ENCODE results near the gene APBB1.

The APBB1 gene

GRCh38 chr11:6389905-6390717 lies 28.8 kb downstream of the APBB1 start, which contains the start of gene SMPD1:
Gene SMPD1, plus strand, starts transcription at chr11:6390474. Its CDS starts 125 bp downstream, at chr11:6390599.
- peak; percentile 96 for DNase-seq

- no peak for DNase-seq
Observed at GRCh38 chr11:6388748-6389147, 30.1 kb downstream of the APBB1 start.

- DNase-seq = no peak
Observed at GRCh38 chr11:6387811-6388599, 30.9 kb downstream of the APBB1 start.

DNA sequence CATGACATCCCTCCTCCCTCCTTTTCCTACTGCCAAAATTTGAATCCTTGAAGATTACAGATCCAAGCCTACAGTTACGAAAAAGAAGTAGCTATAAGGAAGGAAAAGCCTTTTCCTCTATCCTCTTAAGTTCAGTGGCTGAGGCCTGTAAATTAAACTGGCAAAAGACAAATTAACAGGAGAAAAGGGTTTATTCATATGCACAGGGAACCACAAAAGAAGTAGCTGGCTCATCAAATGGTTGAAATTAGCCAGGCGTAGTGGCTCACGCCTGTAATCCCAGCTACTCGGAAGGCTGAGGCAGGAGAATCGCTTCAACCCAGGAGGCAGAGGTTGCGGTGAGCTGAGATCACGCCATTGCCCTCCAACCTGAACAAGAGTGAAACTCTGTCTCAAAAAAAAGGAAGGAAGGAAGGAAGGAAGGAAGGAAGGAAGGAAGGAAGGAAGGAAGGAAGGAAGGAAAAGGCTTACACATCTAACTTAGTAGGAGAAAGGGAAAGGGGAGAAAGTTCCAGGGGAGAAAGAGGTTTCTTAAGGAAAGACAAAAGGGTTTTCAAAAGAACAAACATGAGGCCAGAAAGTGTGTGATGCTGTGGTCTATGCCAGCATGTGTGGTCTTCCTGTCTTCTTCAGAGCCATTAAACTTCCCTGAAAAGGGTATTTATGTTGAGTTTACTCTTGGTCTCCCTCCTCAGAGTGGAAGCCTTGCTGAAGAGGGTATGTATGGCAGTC lies 33.7 kb downstream of the APBB1 start:
- DNase-seq = no peak

GRCh38 chr11:6378640-6378989 lies 40.3 kb downstream of the APBB1 start:
- DNase-seq = no peak

DNA sequence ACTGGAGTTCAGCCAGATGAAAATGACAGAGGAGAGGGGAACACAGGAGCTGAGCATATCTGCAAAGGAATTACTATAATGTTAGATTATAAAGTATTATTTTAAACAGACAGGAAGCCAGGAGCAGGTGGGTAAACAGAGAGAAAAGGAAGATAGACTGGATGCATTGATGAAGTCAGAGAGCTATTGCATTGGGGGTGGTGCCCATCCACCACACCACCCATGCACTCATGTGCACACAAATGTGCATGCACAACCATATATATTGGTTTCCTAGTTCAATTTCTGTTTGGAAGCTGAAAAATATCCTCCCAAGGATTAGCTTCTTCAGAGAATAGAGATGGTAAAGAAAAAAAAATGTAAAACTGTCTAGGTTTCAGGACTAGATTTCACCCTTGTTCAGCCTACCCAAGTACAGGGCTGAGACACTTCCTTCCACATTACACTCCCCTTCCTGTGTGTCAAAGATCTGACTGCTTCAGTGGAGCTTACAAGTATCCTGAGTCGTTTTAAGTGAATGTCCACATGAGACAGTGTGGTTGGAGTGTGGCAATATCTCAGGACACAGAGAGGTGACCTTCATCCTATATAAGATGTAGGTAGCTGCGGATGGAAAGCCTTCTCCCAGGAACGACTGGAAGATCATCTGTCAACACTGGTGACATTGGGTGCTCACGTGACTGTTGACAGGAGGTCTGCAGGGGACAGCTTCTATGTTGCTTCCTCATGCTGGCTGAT lies 40.8 kb downstream of the APBB1 start:
- DNase-seq = peak; percentile 12

GRCh38 chr11:6371825-6372224 lies 47.1 kb downstream of the APBB1 start:
- no peak for DNase-seq

- no peak for DNase-seq
Observed at GRCh38 chr11:6365659-6366058, 53.2 kb downstream of the APBB1 start.

DNA sequence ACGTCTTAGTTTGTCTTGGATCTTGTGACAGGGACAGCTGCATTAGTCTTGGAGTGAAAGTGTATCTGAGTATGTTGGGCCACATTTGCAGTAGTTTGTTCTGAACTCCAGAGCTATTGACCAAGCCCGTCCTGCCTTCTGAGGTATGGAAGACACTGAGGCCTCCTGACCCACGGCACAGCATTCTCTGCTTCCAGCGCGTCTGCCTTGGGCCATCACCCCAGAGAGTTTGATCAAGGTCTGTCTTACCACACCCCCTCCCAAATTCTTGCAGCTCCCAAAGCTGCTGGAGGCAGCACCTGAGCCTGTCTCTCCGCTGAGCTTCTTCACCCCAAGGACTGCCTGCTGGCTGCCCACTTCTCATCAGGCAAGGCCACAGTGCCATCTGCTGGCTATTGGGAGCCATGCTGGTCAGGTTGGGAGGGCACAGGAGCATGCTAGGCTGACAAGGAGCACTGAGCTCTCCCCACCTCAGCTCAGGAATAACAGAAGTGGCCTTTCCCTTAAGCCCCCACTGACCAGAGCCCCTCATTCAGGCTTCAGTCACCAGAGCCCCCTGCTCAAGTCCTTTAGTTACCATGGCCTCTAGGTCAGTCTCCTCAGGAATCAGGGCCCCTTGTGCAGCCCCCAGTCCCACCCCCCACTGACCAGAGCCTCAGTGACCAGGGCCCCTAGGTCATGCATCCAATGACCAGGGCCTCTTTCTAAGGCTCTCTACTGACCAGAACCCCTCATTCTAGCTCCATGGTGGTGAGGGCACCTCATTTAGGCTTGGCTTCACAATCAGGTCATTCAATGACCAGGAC lies 55.8 kb downstream of the APBB1 start:
- peak; percentile 64 for DNase-seq

GRCh38 chr11:6362185-6362872 lies 56.6 kb downstream of the APBB1 start:
- DNase-seq = no peak

DNA sequence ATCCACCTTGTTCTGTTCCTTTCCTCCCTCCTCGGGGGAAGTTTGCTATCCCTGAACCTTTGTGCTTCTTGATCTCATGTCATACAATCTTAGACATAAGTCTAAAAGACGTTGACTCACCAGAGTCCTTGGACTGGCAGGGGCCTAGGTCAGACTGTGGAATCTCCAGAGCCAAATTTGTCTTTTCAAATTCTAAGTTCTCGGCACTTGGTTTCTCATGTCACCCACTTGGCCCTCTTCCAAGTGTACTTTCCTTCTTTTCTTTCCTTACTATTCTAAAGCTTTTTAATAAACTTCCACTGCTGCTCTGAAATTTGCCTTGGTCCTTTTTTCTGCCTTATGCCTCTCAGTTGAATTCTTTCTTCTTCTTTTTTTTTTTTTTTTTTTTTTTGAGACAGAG lies 58.7 kb downstream of the APBB1 start:
- DNase-seq = no peak

DNA sequence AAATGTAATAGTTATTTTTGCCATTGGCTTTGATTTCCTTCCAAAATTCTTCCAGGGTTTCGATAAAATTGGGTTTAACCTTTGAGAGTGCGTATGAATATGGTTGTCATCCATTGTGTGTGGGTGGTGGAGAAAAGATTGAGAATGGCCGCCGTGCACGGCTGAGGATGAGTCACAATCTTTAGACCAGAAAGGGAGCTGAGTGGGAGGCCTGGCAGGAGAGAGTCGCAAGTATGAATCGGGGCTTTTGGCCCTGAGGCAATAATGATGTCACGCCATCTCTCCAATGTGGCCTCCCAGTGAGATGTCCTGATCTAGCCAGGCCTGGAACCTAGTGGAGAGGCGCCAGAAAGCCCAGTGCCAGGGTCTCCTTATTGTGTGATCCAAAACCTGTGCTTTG lies 61.7 kb downstream of the APBB1 start:
- no peak for DNase-seq

- no peak for DNase-seq
Observed at GRCh38 chr11:6356503-6357055, 62.3 kb downstream of the APBB1 start.

DNA sequence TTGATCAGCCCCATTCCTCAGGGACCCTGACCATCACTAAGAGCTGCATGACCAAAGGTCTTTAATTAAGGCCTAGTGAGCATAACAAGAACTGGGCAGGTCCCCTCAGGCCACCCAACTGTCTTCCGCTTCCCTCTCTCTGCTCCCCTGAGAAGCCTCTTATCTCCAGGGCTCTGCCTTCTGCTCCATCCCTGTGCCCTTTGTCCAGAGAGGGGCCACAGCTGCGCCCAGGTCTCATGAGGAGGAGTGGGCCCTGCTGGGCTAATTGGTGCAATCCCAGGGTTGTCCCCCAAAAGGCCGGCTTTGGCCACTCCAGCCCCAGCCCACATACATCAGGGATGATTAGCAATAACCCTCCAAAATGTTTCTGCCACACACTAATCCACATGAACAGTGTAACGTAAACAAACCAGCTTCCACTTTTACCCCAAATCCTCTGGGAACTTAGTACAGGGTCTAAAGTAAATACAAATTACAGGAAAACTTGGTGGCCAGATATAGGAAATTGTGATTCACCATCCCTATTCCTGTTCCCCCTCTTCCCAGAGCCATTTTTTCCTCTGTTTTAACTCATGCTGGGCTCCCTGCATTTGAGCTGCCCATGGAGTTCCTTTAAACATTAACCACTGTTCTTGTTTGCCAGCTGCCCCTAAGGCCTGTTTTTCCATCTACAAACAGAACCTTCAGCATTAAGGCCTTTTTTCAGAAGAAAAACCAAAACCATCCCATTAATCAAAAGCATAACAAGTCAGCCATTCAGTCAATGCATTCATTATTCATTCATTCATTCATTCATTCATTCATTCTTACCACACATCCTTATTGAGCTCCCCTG lies 64.0 kb downstream of the APBB1 start:
- no peak for DNase-seq

DNA sequence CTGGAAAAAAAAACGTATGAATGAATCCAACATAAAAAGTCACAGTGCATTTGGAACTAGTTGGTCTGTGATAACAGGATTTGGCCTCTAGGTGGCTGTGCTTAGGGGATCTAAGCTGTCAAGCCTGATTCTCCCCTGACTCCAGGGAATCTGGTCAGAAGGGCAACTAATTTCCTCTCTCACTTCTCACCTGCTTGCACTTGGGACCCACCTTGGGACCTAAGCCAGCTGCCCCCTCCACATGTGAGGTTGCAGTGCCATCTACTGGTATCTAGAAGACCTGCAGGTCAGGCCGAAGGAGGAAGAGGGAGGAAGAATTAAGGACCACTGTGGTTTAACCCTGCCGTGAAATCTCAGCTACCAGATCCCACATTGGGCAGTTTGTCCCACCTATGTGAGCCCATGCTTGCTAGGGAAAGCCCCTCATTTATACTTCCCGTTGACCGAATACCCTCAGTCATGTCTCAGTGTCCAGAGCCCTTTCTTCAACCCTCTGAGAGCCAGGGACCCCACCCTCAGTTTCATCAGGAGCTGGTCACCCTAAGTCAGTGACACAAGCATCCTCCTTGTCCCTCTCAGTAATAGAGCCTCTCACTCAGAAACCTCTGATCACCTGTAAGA lies 65.4 kb downstream of the APBB1 start:
- DNase-seq = peak; percentile 65

DNA sequence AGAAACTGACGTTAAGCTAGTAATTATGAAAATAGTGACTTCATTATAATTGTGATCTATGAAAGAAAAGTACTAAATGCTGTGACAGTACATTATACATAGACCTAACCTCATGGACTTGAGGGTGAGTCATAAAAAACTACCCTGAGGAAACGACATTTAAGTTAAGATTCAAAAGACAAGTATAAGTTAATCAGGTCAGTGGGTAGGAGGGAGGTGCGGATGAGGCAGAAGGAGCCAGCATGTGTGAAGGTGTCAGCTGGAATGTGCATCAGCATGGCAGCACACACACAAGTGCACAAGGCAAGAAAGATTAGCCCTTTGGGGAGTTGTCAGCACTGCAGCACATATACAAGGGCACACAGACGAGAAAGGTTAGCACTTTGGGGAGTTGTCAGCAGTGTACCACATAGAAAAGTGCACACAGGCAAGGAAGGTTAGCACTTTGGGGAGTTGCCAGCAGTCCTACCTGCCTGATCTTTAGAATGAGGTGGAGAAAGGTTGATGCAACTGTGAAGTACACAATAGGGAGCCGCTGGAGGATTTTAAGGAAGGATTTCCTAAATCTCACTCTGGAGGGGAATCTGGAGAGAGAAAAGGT lies 67.0 kb downstream of the APBB1 start:
- no peak for DNase-seq

DNA sequence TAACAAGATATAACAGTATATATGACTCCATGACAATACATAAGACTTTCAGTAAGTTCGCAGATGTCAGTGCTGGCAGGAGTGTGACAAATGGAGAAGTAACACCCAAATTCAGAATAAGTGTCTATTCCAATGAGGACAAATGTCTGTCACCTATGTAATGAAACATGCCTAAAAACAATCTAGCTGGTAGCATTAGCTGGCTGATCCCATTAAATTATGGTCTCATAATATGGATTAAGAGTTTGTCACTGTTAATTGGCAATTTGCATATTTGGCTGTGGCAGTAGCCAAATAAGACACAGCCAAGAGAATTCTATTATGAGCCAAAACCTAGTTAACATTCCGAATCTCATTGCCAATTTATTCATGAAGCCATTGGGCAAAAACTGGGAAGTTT lies 68.4 kb downstream of the APBB1 start:
- DNase-seq = no peak

GRCh38 chr11:6350043-6350442 lies 68.9 kb downstream of the APBB1 start:
- DNase-seq = no peak

GRCh38 chr11:6345366-6345765 lies 73.5 kb downstream of the APBB1 start:
- no peak for DNase-seq
